HUDEP-2 (cell line): ENCODE data around the gene ARMC9.
"Not testable (repeated sequence)": the region's sequence is repeated elsewhere in the genome, so short reads cannot be mapped to it uniquely, and the experiment has no call there.

Experiments
- DNase-seq, 76 experiments: peaks; one replicate each; lab custom pipeline; 2025; ENCODE audit not compliant: unreplicated experiment in 76 of 76; lab: John Stamatoyannopoulos, UW

The ARMC9 gene

GRCh38 chr2:231394211-231395141 is 196.0 kb downstream of the ARMC9 start:
- DNase-seq: peak in 1 of 76 experiments; percentile 5

GRCh38 chr2:231395188-231396057 is 197.0 kb downstream of the ARMC9 start, which contains the start of gene B3GNT7:
B3GNT7 (plus strand) TSS chr2:231395710; CDS start chr2:231395804, 94 bp downstream.
- no peak for DNase-seq

- no peak for DNase-seq
Observed at GRCh38 chr2:231396058-231396821, 197.8 kb downstream of the ARMC9 start.

- DNase-seq: no peak
Observed at GRCh38 chr2:231397011-231397927, 198.8 kb downstream of the ARMC9 start.

DNA sequence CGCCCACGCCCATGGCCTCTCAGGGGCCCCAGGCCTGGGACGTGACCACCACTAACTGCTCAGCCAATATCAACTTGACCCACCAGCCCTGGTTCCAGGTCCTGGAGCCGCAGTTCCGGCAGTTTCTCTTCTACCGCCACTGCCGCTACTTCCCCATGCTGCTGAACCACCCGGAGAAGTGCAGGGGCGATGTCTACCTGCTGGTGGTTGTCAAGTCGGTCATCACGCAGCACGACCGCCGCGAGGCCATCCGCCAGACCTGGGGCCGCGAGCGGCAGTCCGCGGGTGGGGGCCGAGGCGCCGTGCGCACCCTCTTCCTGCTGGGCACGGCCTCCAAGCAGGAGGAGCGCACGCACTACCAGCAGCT is 199.5 kb downstream of the ARMC9 start:
- DNase-seq: no peak

- DNase-seq: no peak
Observed at GRCh38 chr2:231398585-231398984, 200.2 kb downstream of the ARMC9 start.

GRCh38 chr2:231399046-231399852 is 200.8 kb downstream of the ARMC9 start:
- DNase-seq: no peak

DNA sequence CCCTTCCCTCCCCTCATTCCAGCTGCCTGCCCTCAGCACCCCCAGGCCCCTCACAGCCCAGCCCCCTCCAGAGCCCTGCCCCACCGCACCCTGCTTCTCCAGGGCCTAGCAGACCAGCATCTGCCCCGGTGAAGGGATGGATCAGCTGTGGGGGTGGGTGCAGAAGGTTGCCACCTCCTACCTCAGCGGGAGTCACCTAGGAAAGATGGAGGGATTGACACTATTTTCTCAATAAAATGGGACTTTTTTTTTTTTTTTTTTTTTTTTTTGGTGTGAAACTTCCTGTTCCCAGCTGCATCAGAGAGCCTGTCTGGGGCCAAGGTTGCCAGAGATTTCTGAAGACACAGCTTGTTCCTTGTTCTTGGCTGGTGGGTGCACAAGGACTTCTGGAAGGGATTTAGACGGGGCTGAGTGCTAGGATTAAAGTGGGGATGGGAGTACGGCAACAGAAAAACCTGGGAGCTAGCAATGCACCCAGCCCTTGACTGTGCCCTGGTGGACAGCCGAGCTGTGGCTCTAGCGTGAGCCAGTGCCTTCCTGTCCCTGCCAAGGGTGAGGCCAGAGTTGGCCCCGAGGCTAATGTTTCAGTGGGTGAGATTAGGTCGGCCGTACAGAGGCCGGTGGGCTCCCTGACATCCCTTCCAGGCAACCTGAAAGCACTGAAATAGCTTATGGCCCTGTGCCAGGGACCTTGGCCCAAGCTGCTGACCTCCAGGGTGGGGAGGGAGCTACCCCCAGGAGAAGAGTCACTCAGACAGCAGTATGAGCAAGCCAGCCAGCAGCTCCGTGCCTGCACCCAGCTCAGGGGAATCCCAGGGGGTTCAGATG is 201.6 kb downstream of the ARMC9 start:
- peak in 13 of 76 experiments; percentile 9 to 57 (median 17) for DNase-seq

DNA sequence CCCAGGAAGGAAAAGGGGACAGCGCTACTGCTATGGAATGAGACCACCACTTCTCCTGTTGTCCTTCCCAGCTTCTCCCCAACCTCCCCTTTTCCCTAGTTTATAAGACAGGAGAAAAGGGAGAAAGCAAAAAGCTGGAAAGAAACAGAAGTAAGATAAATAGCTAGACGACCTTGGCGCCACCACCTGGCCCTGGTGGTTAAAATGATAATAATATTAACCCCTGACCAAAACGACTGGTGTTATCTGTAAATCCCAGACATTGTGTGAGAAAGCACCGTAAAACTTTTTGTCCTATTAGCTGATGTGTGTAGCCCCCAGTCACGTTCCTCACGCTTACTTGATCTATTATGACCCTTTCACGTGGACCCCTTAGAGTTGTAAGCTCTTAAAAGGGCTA is 202.2 kb downstream of the ARMC9 start:
- DNase-seq: peak in 10 of 76 experiments; percentile 11 to 47 (median 18)

- not testable (repeated sequence) for DNase-seq
Observed at GRCh38 chr2:231401101-231401500, 202.7 kb downstream of the ARMC9 start.

DNA sequence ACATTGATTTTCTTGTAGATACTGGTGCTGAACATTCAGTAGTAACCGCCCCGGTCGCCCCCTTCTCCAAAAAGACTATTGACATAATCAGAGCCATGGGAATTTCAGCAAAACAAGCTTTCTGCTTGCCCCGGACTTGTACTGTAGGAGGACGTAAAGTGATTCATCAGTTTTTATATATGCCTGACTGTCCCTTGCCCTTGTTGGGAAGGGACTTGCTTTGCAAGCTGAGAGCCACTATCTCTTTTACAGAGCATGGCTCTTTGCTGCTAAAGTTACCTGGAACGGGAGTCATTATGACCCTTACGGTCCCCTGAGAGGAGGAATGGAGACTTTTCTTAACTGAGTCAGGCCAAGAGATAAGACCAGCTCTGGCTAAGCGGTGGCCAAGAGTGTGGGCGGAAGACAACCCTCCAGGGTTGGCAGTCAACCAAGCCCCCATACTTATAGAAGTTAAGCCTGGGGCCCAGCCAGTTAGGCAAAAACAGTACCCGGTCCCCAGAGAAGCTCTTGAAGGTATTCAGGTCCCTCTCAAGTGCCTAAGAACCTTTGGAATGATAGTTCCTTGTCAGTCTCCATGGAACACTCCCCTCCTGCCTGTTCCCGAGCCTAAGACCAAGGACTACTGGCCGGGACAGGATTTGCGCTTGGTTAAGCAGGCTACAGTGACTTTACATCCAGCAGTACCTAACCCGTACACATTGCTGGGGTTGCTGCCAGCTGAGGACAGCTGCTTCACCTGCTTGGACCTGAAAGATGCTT is 205.2 kb downstream of the ARMC9 start:
- DNase-seq: peak in 22 of 76 experiments; percentile 2 to 68 (median 24)

DNA sequence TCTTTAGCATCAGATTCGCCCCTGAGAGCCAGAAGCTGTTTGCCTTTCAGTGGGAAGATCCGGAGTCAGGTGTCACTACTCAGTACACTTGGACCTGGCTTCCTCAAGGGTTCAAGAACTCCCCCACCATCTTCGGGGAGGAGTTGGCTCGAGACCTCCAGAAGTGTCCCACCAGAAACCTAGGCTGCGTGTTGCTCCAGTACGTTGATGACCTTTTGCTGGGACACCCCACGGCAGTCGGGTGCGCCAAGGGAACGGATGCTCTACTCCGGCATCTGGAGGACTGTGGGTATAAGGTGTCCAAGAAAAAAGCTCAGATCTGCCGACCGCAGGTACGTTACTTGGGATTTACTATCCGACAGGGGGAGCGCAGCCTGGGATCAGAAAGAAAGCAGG is 205.8 kb downstream of the ARMC9 start:
- DNase-seq: not testable (repeated sequence)

DNA sequence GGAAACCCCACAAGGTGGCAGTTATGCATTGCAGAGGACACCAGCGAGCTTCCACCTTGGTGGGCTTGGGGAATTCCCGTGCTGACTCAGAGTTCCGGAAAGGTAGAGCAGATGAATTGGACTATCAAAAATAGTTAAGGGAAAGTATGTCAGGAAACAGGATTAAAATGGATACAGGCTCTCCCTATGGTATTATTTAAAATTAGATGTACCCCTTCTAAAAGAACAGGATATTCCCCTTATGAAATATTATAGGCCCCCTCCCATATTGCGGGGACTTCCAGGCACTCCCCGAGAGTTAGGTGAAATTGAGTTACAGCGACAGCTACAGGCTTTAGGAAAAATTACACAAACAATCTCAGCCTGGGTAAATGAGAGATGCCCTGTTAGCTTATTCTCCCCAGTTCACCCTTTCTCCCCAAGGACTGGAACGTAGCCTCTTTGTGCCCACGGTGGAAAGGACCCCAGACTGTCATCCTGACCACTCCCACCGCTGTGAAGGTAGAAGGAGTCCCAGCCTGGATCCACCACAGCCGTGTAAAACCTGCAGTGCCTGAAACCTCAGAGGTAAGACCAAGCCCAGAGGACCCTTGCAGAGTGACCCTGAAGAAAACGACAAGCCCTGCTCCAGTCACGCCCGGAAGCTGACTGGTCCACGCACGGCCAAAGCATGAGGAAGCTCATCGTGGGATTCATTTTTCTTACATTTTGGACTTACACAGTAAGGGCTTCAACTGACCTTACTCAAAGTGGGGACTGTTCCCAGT is 207.4 kb downstream of the ARMC9 start:
- DNase-seq: not testable (repeated sequence)

DNA sequence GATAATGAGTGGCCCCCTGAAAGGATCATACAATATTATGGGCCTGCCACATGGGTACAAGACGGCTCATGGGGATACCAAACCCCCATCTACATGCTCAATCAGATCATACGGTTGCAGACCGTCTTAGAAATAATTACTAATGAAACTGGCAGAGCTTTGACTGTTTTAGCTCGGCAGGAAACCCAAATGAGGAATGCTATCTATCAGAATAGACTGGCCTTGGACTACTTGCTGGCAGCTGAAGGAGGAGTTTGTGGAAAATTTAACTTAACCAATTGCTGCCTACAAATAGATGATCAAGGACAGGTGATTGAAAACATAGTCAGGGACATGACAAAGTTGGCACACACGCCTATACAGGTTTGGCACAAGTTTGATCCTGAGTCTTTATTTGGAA is 209.3 kb downstream of the ARMC9 start:
- DNase-seq: not testable (repeated sequence)

GRCh38 chr2:231408304-231408703 is 209.9 kb downstream of the ARMC9 start:
- DNase-seq: not testable (repeated sequence)

- DNase-seq: no peak
Observed at GRCh38 chr2:231409776-231410175, 211.3 kb downstream of the ARMC9 start.
